ENCODE measurements around the gene DNASE2B.

GRCh38 chr1:84352298-84353106, 45.8 kb upstream of the DNASE2B start:
- TF ChIP-seq CTCF (IDR thresholded peaks at IDR 0.05) (no peak), POLR2A (IDR thresholded peaks at IDR 0.05) (no peak)

Measured in lower leg skin (tissue), 3 donors.